DOHH2 (cell line): ENCODE results near the gene MRLN.

ENCODE experiments used
- EZH2phosphoT487 ChIP-seq: fragments of 200-600 bp; sonication (generic); IDR thresholded peaks from 2 replicates; pipeline ENCODE4 v1.6.1; 2017; ENCODE audit warnings: borderline replicate concordance, mild to moderate bottlenecking, antibody characterized with exemption, low read length, moderate library complexity, mixed read lengths
- TF ChIP-seq, protein P1 (sequence below): fragments of 200-600 bp; sonication (generic); IDR thresholded peaks from one replicate; pipeline ENCODE4 v1.5.1; 2014; ENCODE audit warnings: antibody characterized with exemption, mild to moderate bottlenecking, low read depth, low read length; ENCODE audit not compliant: poor library complexity, severe bottlenecking

- TF ChIP-seq, protein P1, sequence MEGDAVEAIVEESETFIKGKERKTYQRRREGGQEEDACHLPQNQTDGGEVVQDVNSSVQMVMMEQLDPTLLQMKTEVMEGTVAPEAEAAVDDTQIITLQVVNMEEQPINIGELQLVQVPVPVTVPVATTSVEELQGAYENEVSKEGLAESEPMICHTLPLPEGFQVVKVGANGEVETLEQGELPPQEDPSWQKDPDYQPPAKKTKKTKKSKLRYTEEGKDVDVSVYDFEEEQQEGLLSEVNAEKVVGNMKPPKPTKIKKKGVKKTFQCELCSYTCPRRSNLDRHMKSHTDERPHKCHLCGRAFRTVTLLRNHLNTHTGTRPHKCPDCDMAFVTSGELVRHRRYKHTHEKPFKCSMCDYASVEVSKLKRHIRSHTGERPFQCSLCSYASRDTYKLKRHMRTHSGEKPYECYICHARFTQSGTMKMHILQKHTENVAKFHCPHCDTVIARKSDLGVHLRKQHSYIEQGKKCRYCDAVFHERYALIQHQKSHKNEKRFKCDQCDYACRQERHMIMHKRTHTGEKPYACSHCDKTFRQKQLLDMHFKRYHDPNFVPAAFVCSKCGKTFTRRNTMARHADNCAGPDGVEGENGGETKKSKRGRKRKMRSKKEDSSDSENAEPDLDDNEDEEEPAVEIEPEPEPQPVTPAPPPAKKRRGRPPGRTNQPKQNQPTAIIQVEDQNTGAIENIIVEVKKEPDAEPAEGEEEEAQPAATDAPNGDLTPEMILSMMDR = no peak
- TF ChIP-seq EZH2phosphoT487 = no peak
These were observed 38.3 kb upstream of the MRLN start for GRCh38 chr10:59791601-59792000.
